SH-SY5Y (cell line): ENCODE results near the gene CHRM1.

ENCODE experiments used
- GATA2 ChIP-seq: IDR thresholded peaks from 2 replicates; pipeline ENCODE4 v1.6.1; 2011; ENCODE audit warnings: mild to moderate bottlenecking, low read depth, low read length
- GATA3 ChIP-seq: IDR thresholded peaks from 2 replicates; pipeline ENCODE4 v1.6.1; 2011; ENCODE audit warnings: low read depth, mild to moderate bottlenecking, low read length, moderate library complexity

GRCh38 chr11:62875698-62876478, 45.3 kb downstream of the CHRM1 start:
- TF ChIP-seq GATA3 (no peak), GATA2 (no peak)
